Chondrocyte (in vitro differentiated cells): ENCODE measurements around the gene MYH2. TPM values are rescaled to one million over a fixed set of nuclear protein-coding genes. Genes with fewer than 3 reads are reported as not detected.

Experiments used
- DNase-seq: peaks from one replicate; pipeline ENCODE4 v3.0.0; 2021; ENCODE audit warnings: mixed read lengths, low spot score
- H3K27ac Mint-ChIP-seq: one replicate; pipeline ENCODE4 v1.8.0; 2021; ENCODE audit warnings: mild to moderate bottlenecking, moderate library complexity, mixed read lengths; ENCODE audit not compliant: unreplicated experiment
- H3K27me3 Mint-ChIP-seq: 2 replicates; pipeline ENCODE4 v1.8.0; 2021; ENCODE audit warnings: low read depth, mixed read lengths
- H3K36me3 Mint-ChIP-seq: 2 replicates; pipeline ENCODE4 v1.8.0; 2021; ENCODE audit warnings: low read depth, mixed read lengths
- H3K4me1 Mint-ChIP-seq: 2 replicates; pipeline ENCODE4 v1.8.0; 2021; ENCODE audit warnings: low read depth, mild to moderate bottlenecking, mixed read lengths
- H3K4me3 Mint-ChIP-seq: one replicate; pipeline ENCODE4 v1.8.0; 2021; ENCODE audit warnings: mild to moderate bottlenecking, moderate library complexity, mixed read lengths; ENCODE audit not compliant: unreplicated experiment
- H3K9me3 Mint-ChIP-seq: 2 replicates; pipeline ENCODE4 v1.8.0; 2021; ENCODE audit warnings: low read depth, mixed read lengths
- total RNA-seq: library from RNA; stranded (reverse); gene quantifications from 3 replicates; pipeline ENCODE4 v1.2.1, GENCODE V29; 2021
- TF ChIP-seq, protein P1 (sequence below): fragments of 200-600 bp; sonication (generic); IDR thresholded peaks from 2 replicates; pipeline ENCODE4 v1.5.0; 2021; ENCODE audit warnings: antibody characterized with exemption, mild to moderate bottlenecking, moderate library complexity

MYH2 gene
- total RNA-seq, 1 donor from 2014 or later: not detected

DNA sequence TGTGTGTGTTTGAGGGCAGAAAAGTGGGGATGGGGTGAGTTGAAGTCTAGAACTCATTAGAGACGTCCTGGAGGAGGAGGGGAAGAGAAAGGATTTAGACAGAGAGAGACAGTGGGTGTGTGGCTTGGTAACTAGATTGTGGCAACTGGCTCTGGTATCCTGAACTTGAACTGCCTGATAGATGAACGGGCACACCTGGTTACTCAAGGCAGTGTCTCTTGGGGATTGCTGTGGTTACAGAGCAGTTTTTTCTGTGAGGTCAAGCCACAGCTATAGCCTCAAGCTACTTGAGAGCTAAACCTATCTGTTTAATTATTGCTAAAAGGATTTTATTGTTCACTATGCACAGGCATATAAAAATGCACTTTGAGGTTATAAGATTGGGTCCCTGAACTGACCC, 29.8 kb upstream of the MYH2 start:
- Mint-ChIP-seq H3K36me3 (no peaks in the 10 kb centered on the region), H3K27ac (no peak overlapping the region), H3K4me1 (no peaks in the 10 kb centered on the region), H3K27me3 (peaks cover 12% of the 10 kb centered on the region), H3K4me3 (no peak overlapping the region), H3K9me3 (no peaks in the 10 kb centered on the region)
- DNase-seq: no peak
- TF ChIP-seq, protein P1, sequence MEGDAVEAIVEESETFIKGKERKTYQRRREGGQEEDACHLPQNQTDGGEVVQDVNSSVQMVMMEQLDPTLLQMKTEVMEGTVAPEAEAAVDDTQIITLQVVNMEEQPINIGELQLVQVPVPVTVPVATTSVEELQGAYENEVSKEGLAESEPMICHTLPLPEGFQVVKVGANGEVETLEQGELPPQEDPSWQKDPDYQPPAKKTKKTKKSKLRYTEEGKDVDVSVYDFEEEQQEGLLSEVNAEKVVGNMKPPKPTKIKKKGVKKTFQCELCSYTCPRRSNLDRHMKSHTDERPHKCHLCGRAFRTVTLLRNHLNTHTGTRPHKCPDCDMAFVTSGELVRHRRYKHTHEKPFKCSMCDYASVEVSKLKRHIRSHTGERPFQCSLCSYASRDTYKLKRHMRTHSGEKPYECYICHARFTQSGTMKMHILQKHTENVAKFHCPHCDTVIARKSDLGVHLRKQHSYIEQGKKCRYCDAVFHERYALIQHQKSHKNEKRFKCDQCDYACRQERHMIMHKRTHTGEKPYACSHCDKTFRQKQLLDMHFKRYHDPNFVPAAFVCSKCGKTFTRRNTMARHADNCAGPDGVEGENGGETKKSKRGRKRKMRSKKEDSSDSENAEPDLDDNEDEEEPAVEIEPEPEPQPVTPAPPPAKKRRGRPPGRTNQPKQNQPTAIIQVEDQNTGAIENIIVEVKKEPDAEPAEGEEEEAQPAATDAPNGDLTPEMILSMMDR: no peak

DNA sequence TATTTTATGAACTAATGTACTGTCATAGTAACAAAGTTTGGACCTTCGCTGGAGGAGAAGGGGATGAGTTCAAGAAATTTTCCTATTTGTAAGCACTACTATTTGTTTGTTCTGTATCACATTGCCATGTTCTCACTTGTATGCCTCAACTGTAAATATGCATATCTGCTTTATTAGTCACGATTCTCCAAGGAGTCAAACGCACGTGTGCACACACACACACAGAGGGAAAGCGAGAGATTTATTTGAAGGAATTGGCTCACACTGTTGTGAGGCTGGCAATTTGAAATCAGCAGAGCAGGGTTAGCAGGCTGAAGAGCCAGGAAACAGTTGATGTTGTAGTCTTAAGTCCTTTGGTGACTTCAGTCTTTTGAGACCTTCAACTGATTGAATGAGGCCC, 24.9 kb upstream of the MYH2 start:
- Mint-ChIP-seq H3K9me3 (no peaks in the 10 kb centered on the region), H3K27ac (no peak overlapping the region)
- no peak for DNase-seq

DNA sequence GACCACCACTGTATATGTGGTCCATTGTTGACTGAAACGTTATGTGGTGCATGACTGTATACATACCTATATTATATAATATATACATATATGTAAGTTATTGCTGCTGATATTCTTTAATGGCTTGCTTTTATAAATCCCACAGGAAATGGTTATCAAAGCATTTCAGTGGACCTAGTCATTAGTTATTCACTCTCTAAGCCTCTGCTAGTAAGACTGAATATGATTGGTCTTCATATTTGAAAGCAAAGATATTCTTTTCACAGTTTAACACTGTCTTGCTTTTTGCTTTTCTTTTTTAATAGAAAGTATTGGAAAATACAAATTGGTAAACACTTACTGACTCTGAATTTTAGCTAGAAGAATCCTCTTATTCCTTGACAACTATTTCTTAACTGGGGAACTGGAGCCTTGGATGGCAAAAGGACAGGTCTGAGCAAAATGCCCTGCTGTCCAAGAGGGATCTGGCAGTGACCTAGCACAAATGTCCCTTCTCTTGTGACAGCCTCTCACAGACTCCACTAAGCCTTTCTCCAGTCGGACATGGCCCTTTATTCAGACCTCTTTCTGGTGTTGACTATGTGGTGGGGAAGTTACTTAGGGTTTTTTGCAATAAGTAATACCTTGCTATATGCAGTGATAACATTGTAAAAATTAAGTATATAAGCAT, 14.7 kb upstream of the MYH2 start:
- no peak for DNase-seq
- H3K4me1 Mint-ChIP-seq: no peaks in the 10 kb centered on the region
- H3K27me3 Mint-ChIP-seq: peaks cover 7% of the 10 kb centered on the region
- H3K27ac Mint-ChIP-seq: no peak overlapping the region
- H3K9me3 Mint-ChIP-seq: no peaks in the 10 kb centered on the region
- no peak overlapping the region for H3K4me3 Mint-ChIP-seq
- TF ChIP-seq, protein P1: no peak
- H3K36me3 Mint-ChIP-seq: no peaks in the 10 kb centered on the region

More for the DNA sequence above, 24.9 kb upstream of the MYH2 start:
- Mint-ChIP-seq H3K4me1 (no peaks in the 10 kb centered on the region), H3K36me3 (no peaks in the 10 kb centered on the region), H3K27me3 (peaks cover 5% of the 10 kb centered on the region), H3K4me3 (no peak overlapping the region)
- TF ChIP-seq, protein P1: no peak

DNA sequence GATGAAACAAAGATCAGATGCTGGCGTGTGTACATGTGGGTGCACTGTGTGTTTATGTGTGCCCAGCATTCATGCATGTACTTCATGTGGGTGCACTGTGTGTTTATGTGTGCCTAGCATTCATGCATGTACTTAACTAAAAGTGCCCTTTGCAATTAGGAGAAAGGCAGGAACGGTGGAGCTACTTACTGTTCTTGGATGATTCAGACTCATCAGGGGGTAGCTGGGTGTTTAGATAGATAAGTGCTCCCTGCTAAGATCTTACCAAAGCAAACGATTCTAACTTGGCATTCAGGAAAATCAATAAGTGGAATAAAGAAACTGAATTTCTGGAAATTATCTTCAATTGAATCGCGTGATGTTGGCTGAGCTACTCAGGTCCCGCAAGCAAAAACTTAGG, 8.6 kb upstream of the MYH2 start:
- H3K9me3 Mint-ChIP-seq: no peaks in the 10 kb centered on the region
- no peaks in the 10 kb centered on the region for H3K4me1 Mint-ChIP-seq
- peaks cover 3% of the 10 kb centered on the region for H3K27me3 Mint-ChIP-seq
- H3K27ac Mint-ChIP-seq: no peak overlapping the region
- no peak for DNase-seq
- no peaks in the 10 kb centered on the region for H3K36me3 Mint-ChIP-seq
- TF ChIP-seq, protein P1: no peak
- H3K4me3 Mint-ChIP-seq: no peak overlapping the region

DNA sequence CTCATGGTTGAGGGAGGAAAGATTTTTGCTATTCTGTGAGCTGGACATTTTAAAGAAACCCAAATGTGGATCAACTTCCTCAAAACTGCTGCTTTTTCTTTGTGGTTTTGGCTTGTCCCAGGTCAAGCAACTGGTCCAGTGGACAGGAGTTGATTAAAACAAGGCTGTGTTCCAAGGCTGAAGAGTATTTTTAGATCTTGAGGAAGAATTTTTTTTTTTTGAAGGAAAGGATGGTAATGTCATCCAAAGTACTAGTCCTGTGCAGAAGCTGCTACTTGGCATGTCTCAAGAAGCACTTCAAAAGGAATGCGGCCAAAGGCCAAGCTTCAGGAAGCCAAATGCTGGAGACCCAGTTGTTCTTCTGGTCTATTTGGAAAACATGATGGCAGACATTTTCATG, 8.0 kb upstream of the MYH2 start:
- Mint-ChIP-seq H3K27ac (no peak overlapping the region), H3K4me1 (no peaks in the 10 kb centered on the region), H3K36me3 (no peaks in the 10 kb centered on the region), H3K4me3 (no peak overlapping the region), H3K27me3 (peaks cover 3% of the 10 kb centered on the region), H3K9me3 (no peaks in the 10 kb centered on the region)
- TF ChIP-seq, protein P1: no peak
- no peak for DNase-seq
